ENCODE data around the gene SPRING1. TPM values are rescaled to one million over a fixed set of nuclear protein-coding genes. Genes with fewer than 3 reads are reported as not detected.

The SPRING1 gene
- total RNA-seq, 2 experiments from 2014 or later: 7.6 to 7.8 TPM

- Mint-ChIP-seq H3K27ac (no peak overlapping the region), H3K27me3 (peaks cover 32% of the 10 kb centered on the region), H3K36me3 (ENCODE audit: low read depth) (no peaks in the 10 kb centered on the region), H3K9me3 (no peaks in the 10 kb centered on the region), H3K4me1 (ENCODE audit: low read depth) (no peaks in the 10 kb centered on the region), H3K4me3 (no peak overlapping the region)
- CTCF ChIA-PET: no interaction called here
- intact Hi-C loops (cut with DNase I, micrococcal nuclease): no loop called here
- POLR2A ChIA-PET: no interaction called here
- peaks cover 0 to 5% of the 10 kb centered on the region in 2 experiments for H3K9me3 ChIP-seq (ENCODE audit: control insufficient read depth in 1 of 2, insufficient read depth in 1 of 2, low read length in 2 of 2)
- H3K36me3 ChIP-seq (ENCODE audit: insufficient read depth, low read length): no peaks in the 10 kb centered on the region
- DNase-seq (no peak), ATAC-seq (ENCODE audit: poor library complexity) (no peak)
- no peak overlapping the region for H3K27ac ChIP-seq (ENCODE audit: low read depth in 1 of 2, low read length in 2 of 2)
- H3K27me3 ChIP-seq (ENCODE audit: control insufficient read depth in 1 of 2, insufficient read depth in 2 of 2, low read length in 2 of 2): peaks cover 13 to 16% of the 10 kb centered on the region in 2 experiments
- H3K4me3 ChIP-seq (ENCODE audit: low read length): no peak overlapping the region
- no peaks in the 10 kb centered on the region for H3K4me1 ChIP-seq (ENCODE audit: insufficient read depth, low read length)
- no peak for TF ChIP-seq CTCF (IDR thresholded peaks at IDR 0.05)
Measured at GRCh38 chr12:116694653-116695463, 43.0 kb downstream of the SPRING1 start.

- Mint-ChIP-seq H3K27me3 (peaks cover 35% of the 10 kb centered on the region), H3K4me1 (ENCODE audit: low read depth) (no peaks in the 10 kb centered on the region), H3K9me3 (no peaks in the 10 kb centered on the region), H3K27ac (no peak overlapping the region), H3K4me3 (no peak overlapping the region), H3K36me3 (ENCODE audit: low read depth) (no peaks in the 10 kb centered on the region)
- no peak overlapping the region for H3K27ac ChIP-seq (ENCODE audit: low read depth in 1 of 2, low read length in 2 of 2)
- ATAC-seq (ENCODE audit: poor library complexity): no peak
- H3K27me3 ChIP-seq (ENCODE audit: control insufficient read depth in 1 of 2, insufficient read depth in 2 of 2, low read length in 2 of 2): peaks cover 13 to 16% of the 10 kb centered on the region in 2 experiments
- no peaks in the 10 kb centered on the region for H3K36me3 ChIP-seq (ENCODE audit: insufficient read depth, low read length)
- intact Hi-C loops (cut with DNase I, micrococcal nuclease): no loop called here
- H3K4me3 ChIP-seq (ENCODE audit: low read length): no peak overlapping the region
- no peaks in the 10 kb centered on the region for H3K4me1 ChIP-seq (ENCODE audit: insufficient read depth, low read length)
- ChIA-PET POLR2A (no interaction called here), CTCF (no interaction called here)
- DNase-seq: no peak
- TF ChIP-seq CTCF (IDR thresholded peaks at IDR 0.05): no peak
- peaks cover 0 to 5% of the 10 kb centered on the region in 2 experiments for H3K9me3 ChIP-seq (ENCODE audit: control insufficient read depth in 1 of 2, insufficient read depth in 1 of 2, low read length in 2 of 2)
Measured at GRCh38 chr12:116693286-116694227, 44.3 kb downstream of the SPRING1 start.

GRCh38 chr12:116692605-116693004 lies 45.3 kb downstream of the SPRING1 start:
- Mint-ChIP-seq H3K27ac (no peak overlapping the region), H3K36me3 (ENCODE audit: low read depth) (no peaks in the 10 kb centered on the region), H3K4me1 (ENCODE audit: low read depth) (no peaks in the 10 kb centered on the region), H3K27me3 (peaks cover 35% of the 10 kb centered on the region), H3K4me3 (no peak overlapping the region), H3K9me3 (no peaks in the 10 kb centered on the region)
- H3K4me3 ChIP-seq (ENCODE audit: low read length): no peak overlapping the region
- intact Hi-C loops (cut with DNase I, micrococcal nuclease): no loop called here
- H3K9me3 ChIP-seq (ENCODE audit: control insufficient read depth in 1 of 2, insufficient read depth in 1 of 2, low read length in 2 of 2): peaks cover 0 to 5% of the 10 kb centered on the region in 2 experiments
- POLR2A ChIA-PET: no interaction called here
- no peak for TF ChIP-seq CTCF (IDR thresholded peaks at IDR 0.05)
- no peak overlapping the region for H3K27ac ChIP-seq (ENCODE audit: low read depth in 1 of 2, low read length in 2 of 2)
- ATAC-seq (ENCODE audit: poor library complexity) (no peak), DNase-seq (no peak)
- H3K4me1 ChIP-seq (ENCODE audit: insufficient read depth, low read length): no peaks in the 10 kb centered on the region
- H3K27me3 ChIP-seq (ENCODE audit: control insufficient read depth in 1 of 2, insufficient read depth in 2 of 2, low read length in 2 of 2): peaks cover 13 to 16% of the 10 kb centered on the region in 2 experiments
- no peaks in the 10 kb centered on the region for H3K36me3 ChIP-seq (ENCODE audit: insufficient read depth, low read length)
- CTCF ChIA-PET: interaction anchor here (1.2 kb wide), 1 partner anchor 11 kb away, joined by 4 read pairs; no protein-coding TSS in a partner anchor

All from CD4-positive, alpha-beta T cell (primary cell).